GM18498 (cell line): ENCODE results near the gene SEC11A.

ENCODE experiments used
- ATAC-seq: cut with Tn5 transposase; IDR thresholded peaks from one replicate; pipeline ENCODE4 v1.9.1; 2021; ENCODE audit warnings: mild to moderate bottlenecking, moderate library complexity; ENCODE audit not compliant: unreplicated experiment

SEC11A gene

GRCh38 chr15:84685304-84685703, 30.6 kb downstream of the SEC11A start:
- ATAC-seq, result no peak

GRCh38 chr15:84684092-84684491, 31.8 kb downstream of the SEC11A start:
- no peak for ATAC-seq

- no peak for ATAC-seq
These were observed 34.1 kb downstream of the SEC11A start for GRCh38 chr15:84681831-84682230.

GRCh38 chr15:84671211-84671610, 44.7 kb downstream of the SEC11A start:
- ATAC-seq, result no peak

- no peak for ATAC-seq
These were observed 46.2 kb downstream of the SEC11A start for GRCh38 chr15:84669726-84670125.

- ATAC-seq, result no peak
These were observed 47.5 kb downstream of the SEC11A start for GRCh38 chr15:84668221-84668982.

- no peak for ATAC-seq
These were observed 49.6 kb downstream of the SEC11A start for GRCh38 chr15:84666373-84666772.

- ATAC-seq, result no peak
These were observed 54.9 kb downstream of the SEC11A start for GRCh38 chr15:84661001-84661400.

GRCh38 chr15:84659904-84660781, 55.8 kb downstream of the SEC11A start:
- ATAC-seq, result no peak

- no peak for ATAC-seq
These were observed 57.0 kb downstream of the SEC11A start for GRCh38 chr15:84658788-84659411.

GRCh38 chr15:84658080-84658787, 57.7 kb downstream of the SEC11A start, which contains the start of gene NMB:
Gene NMB, minus strand, starts transcription at chr15:84658199. Its CDS starts 47 bp downstream, at chr15:84658152.
- peak; percentile 78 for ATAC-seq

- no peak for ATAC-seq
These were observed 58.2 kb downstream of the SEC11A start for GRCh38 chr15:84657748-84658079.

GRCh38 chr15:84656972-84657371, 59.0 kb downstream of the SEC11A start:
- ATAC-seq, result no peak

- ATAC-seq, result peak; percentile 34
These were observed 61.1 kb downstream of the SEC11A start for GRCh38 chr15:84654689-84655453.

GRCh38 chr15:84653910-84654688, 61.8 kb downstream of the SEC11A start, which contains the start of gene WDR73:
Gene WDR73, minus strand, starts transcription at chr15:84654283. Its CDS starts 9 bp downstream, at chr15:84654274.
- peak; percentile 85 for ATAC-seq

- no peak for ATAC-seq
These were observed 62.4 kb downstream of the SEC11A start for GRCh38 chr15:84653584-84653909.

GRCh38 chr15:84649706-84650105, 66.2 kb downstream of the SEC11A start:
- ATAC-seq, result no peak

- ATAC-seq, result no peak
These were observed 67.4 kb downstream of the SEC11A start for GRCh38 chr15:84648539-84648938.

GRCh38 chr15:84647726-84648125, 68.2 kb downstream of the SEC11A start:
- no peak for ATAC-seq
